Measurements from ENCODE around the gene PRPS1L1.

Gene PRPS1L1

GRCh38 chr7:18013936-18014335, 13.7 kb downstream of the PRPS1L1 start:
- DNase-seq = no peak

- no peak for DNase-seq
These were observed 23.3 kb downstream of the PRPS1L1 start for GRCh38 chr7:18004372-18004771.

GRCh38 chr7:18003286-18003994, 24.2 kb downstream of the PRPS1L1 start:
- DNase-seq = no peak

GRCh38 chr7:17998692-17999091, 29.0 kb downstream of the PRPS1L1 start:
- no peak for DNase-seq

- DNase-seq = no peak
These were observed 31.0 kb downstream of the PRPS1L1 start for GRCh38 chr7:17996442-17997223.

GRCh38 chr7:17996040-17996439, 31.6 kb downstream of the PRPS1L1 start:
- DNase-seq = no peak

GRCh38 chr7:17994079-17994850, 33.4 kb downstream of the PRPS1L1 start:
- DNase-seq = peak; percentile 14

GRCh38 chr7:17991866-17992648, 35.6 kb downstream of the PRPS1L1 start:
- peak; percentile 53 for DNase-seq

- no peak for DNase-seq
These were observed 36.9 kb downstream of the PRPS1L1 start for GRCh38 chr7:17990761-17991160.

GRCh38 chr7:17989546-17989945, 38.1 kb downstream of the PRPS1L1 start:
- DNase-seq = no peak

GRCh38 chr7:17988858-17989257, 38.8 kb downstream of the PRPS1L1 start:
- DNase-seq = no peak

GRCh38 chr7:17988141-17988540, 39.5 kb downstream of the PRPS1L1 start:
- no peak for DNase-seq

- no peak for DNase-seq
These were observed 40.8 kb downstream of the PRPS1L1 start for GRCh38 chr7:17986851-17987250.

- DNase-seq = no peak
These were observed 42.0 kb downstream of the PRPS1L1 start for GRCh38 chr7:17985473-17986239.

- no peak for DNase-seq
These were observed 43.4 kb downstream of the PRPS1L1 start for GRCh38 chr7:17984288-17984687.

GRCh38 chr7:17983221-17984062, 44.2 kb downstream of the PRPS1L1 start:
- no peak for DNase-seq

- no peak for DNase-seq
These were observed 50.7 kb downstream of the PRPS1L1 start for GRCh38 chr7:17976952-17977351.

Data from activated CD4-positive, alpha-beta T cell treated with anti-CD3 and anti-CD28 coated beads for 48 hours (primary cell).